HG02970 (cell line): Measurements from ENCODE around the gene OTUB1.
A peak's percentile ranks its signal among the peaks of the same experiment; 100 is the strongest.

Experiments used
- ATAC-seq: cut with Tn5 transposase; IDR thresholded peaks from one replicate; pipeline ENCODE4 v1.9.1; 2021; ENCODE audit warnings: mild to moderate bottlenecking, moderate library complexity, moderate number of reproducible peaks; ENCODE audit not compliant: unreplicated experiment, low FRiP score

OTUB1 gene

DNA sequence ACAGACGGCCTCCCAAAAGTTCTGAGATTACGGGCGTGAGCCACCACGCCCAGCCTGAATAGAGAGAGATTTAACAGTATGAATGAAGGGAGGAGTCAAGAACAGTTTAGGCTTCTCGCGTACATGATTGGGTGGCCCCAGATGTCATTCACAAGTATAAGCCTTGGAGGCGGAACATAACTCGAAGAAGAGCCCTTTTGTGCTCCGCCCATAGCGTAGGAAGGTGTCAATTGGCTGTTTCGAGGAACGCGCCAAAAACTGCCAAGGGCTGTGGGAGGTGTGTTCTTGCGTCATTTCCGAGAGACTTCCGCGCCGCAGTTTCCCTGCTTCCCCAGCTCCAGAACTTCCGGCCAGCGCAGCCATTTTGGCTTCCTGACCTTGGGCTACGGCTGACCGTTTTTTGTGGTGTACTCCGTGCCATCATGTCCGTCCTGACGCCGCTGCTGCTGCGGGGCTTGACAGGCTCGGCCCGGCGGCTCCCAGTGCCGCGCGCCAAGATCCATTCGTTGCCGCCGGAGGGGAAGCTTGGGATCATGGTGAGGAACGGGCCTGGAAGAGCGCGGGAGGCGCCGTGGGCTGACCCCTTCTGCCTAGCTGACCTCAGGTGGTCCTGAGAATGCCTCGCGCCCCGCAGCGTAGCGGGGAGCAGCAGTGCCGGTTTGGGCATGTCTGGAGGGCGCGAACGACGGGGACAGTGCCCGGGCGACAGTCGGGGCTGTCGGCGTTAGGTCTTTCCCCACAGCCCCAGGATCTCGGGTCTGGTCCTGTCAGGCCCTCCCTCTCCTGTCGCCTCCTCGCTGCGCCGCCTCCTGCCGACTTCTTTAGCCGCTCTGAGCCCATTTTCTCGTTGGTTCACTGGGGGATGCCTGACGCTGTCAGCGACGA is 11.7 kb upstream of the OTUB1 start, which contains the start of gene COX8A:
TSS of gene COX8A (plus strand) at position 362 of the 885 bp plus-strand sequence. CDS start at position 423, 61 bp downstream.
- ATAC-seq, result peak; percentile 96

DNA sequence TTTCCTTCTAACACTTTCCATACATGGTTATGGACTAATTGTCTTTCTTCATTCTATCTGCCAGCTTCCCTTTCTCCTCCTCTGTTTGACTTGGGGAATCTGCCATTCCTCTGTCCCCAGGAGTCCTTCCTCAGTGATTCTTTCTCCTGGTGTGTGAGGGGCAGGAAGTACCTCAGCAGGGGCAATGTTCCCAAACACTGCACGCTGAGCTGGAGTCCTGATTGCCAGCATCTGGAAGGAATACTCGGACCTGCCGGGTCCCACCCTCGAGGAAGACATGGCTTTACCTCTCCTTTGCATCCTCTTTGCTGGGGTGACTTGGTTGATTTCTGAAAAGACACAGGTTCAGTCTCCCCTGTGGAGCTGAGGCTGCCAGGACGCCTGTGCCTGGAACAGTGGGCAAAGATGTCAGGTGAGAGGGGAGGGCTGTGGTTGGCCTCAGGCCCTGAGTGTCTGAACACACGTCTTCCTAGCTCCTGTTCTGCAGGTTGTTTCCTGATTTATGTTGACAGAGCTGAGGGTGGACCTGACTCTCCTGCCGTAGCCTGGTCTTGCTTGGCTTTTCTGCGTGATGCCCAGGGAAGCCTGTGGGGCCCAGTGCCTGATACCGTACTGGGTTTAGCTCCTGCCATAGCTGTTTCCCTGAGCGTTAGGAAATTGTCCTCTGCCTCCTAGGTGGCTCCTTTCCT is 7.5 kb upstream of the OTUB1 start:
- no peak for ATAC-seq

DNA sequence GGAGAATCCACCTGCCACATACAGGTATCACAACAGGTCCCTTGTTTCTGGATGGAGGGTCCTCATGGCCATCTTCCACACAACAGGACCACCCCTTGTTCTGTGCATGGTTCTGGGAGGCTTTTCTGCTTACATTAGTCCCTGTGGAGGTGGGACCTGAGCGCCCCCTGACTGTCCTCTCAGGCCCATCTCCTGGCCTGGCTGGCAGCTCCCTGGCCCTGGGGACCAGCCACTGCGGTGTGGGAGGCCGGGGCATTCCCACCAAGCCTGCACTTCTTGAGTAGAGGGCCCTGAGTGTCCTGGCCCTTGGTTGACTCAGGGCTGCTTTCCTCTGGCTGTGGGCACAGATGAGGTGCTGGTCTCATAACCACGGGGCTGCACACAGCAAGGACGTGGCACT is 6.8 kb upstream of the OTUB1 start:
- ATAC-seq, result no peak

DNA sequence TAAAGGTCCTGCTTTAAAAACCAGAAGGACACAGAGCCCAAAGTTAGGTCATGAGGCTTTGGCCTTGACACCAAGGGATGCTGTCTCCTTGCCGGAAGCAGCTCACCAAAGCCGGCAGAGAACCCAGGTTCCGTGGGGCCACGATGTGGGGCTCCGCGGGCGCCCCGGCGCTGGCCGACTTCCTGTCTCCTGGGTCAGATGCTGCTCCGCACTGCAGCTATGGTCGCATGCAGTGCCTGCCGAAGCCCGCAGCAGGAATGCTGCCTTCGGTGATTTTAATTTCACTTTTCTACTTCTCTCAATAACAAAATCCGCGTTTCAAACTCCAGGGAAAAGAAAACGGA is 454 bp upstream of the OTUB1 start:
- no peak for ATAC-seq

DNA sequence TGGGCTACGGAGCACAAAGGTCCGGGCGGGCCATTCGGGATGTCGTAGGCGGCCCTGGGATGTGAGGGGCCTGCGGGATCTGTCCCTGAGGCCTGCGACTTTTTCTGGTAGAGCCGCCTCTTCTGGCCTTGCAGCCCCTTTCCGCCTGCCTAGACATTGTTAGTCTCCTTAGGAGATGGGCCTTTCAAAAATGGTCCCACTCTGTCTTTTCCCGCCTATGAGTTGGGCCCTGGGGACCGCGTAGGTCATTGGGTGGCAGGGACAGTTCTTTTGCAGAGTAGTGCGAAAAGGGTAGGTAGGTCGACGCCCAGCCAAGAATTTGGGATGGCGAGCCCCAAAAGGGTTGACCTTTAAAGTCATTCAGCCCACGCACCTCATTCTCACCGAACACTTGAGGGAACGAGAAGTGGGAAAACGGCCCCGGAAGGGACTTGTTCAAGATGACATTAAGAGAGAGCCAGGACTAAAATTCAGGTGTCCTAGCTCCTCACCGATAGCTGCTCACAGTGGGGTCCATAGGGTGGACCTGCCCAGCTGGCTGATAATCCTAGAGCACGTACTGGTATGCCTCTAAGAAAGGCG is 785 bp downstream of the OTUB1 start:
- no peak for ATAC-seq

DNA sequence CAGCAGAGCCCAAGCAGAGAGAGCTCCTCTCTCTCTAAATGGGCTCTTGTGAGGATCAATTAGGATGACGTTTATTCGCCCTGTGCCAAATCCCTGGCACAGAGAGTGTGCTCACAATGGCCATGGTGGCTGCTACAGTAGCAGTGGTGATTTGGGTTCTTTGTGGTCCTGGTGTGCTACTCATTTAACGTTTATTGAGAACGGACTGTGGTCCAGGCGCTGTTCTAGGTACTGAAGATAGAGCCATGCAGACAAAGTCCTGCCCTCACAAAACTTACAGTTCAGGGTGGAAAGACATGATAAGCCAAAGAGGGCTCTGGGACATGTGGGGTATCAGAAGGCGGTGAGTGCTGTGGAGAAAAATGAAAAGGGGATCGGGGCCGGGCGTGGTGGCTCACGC is 5.3 kb downstream of the OTUB1 start:
- ATAC-seq, result no peak

DNA sequence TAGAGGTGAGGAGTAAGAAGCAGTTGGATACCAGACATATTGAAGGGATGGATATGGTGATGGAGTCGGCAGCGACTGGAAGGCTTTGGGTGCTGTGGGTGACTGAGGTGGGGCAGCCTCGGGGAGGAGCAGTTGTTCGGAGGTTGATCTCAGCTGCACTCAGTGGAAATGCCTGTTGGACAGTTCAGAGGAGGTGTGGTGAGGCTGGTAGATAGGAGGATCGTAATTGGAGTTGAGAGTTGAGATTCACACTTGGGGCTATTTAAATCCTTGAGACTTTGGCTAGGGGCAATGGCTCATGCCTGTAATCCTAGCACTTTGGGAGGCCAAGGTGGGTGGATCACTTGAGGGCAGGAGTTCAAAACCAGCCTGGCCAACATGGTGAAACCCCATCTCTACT is 6.9 kb downstream of the OTUB1 start:
- ATAC-seq, result no peak

DNA sequence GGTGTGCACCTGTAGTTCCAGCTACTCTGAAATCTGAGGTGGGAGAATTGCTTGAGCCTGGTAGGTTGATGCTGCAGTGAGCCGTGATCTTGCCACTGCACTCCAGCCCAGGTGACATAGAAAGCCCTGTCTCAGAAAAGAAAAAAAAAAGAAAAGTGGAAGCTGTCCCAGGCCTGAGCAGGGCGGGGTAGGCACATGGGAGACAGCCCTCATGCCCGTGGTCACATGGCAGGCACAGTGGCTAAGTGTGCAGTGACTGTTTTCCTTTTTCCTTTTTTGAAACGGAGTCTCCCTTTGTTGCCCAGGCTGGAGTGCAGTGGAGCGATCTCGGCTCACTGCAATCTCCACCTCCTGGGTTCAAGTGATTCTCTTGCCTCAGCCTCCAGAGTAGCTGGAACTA is 7.8 kb downstream of the OTUB1 start:
- no peak for ATAC-seq

DNA sequence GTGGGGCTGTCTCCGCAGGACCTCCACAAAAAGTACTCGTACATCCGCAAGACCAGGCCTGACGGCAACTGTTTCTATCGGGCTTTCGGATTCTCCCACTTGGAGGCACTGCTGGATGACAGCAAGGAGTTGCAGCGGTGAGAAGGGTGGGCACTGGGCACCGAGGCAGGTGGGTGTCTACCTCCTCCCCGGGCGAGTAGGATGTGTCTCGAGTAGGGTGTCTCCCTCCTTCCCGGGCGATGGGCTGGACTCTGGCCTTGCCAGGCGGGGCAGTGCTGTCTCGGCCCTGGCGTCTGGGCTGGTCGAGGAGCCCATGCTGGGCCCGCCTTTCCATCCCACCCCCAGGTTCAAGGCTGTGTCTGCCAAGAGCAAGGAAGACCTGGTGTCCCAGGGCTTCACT is 10.3 kb downstream of the OTUB1 start:
- ATAC-seq, result no peak

DNA sequence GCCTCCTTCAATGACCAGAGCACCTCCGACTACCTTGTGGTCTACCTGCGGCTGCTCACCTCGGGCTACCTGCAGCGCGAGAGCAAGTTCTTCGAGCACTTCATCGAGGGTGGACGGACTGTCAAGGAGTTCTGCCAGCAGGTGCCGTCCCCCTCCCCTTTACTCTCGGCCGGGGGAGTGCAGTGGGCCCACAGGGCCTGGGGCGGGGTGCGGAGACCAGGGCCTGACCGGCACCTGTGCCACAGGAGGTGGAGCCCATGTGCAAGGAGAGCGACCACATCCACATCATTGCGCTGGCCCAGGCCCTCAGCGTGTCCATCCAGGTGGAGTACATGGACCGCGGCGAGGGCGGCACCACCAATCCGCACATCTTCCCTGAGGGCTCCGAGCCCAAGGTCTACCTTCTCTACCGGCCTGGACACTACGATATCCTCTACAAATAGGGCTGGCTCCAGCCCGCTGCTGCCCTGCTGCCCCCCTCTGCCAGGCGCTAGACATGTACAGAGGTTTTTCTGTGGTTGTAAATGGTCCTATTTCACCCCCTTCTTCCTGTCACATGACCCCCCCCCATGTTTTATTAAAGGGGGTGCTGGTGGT is 11.0 kb downstream of the OTUB1 start:
- no peak for ATAC-seq

DNA sequence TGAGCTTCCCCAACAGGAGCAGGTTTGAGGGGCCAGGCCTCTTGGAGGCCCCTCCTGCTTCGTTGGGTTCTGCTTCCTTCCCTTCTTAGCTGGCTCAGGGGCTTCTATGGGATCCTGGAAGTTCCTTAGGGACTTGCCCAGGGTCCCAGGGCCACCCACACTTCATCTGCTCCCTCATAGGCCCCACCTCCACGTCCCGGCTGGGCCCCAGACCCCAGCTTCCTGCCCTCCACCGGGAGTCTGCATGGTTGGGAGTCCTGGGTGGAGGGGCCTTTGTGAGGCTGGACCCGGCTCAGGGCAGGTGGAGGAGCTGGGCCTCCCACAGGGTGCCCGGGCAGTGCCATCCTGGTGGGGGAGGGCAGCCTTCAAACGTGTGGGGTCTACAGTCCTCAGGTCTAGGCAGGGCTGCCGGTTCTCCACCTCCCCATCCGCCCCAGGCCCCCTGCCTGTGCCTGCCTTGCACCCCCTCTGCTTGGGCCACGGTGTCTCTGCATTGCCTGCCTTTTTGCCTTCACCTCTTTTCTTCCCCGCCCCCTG is 11.6 kb downstream of the OTUB1 start:
- no peak for ATAC-seq

DNA sequence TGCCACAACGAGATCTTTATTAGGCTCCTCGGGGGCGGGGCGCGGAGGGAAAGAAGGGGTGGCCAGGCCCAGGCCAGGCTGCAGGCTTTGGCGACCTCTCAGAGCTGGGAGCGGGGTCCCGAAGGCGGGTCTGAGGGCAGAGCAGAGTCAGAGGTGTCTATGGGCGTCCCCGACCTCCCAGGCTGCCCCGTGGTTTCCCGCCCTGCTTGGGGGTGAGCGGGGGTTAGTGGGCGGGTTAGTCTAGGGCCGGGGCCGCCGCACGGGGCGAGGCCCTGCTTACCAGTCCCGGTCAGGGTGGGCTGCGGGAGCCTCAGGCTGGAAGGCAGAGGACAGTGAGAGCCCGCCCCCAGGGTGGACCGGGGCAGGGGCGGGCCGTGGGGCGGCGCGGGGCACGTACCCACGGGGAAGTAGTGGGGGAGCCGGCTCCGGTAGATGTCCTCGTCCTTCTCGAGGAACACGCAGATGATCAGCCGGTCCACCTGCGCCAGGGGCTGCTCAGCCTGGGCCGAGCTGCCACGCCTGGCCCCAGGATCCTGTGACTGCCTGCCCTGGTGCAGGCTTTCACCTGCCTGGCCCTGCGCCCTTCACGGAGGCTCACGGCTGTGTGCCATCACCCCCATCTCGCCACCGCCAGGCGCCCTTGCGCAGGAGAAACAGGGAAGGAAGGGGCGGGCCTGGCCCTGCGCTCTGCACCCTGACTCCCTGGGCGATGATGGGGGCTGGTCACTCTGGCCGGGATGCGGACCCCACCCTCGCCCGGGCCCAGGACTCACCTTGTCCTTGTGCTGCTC is 12.5 kb downstream of the OTUB1 start:
- ATAC-seq, result no peak

DNA sequence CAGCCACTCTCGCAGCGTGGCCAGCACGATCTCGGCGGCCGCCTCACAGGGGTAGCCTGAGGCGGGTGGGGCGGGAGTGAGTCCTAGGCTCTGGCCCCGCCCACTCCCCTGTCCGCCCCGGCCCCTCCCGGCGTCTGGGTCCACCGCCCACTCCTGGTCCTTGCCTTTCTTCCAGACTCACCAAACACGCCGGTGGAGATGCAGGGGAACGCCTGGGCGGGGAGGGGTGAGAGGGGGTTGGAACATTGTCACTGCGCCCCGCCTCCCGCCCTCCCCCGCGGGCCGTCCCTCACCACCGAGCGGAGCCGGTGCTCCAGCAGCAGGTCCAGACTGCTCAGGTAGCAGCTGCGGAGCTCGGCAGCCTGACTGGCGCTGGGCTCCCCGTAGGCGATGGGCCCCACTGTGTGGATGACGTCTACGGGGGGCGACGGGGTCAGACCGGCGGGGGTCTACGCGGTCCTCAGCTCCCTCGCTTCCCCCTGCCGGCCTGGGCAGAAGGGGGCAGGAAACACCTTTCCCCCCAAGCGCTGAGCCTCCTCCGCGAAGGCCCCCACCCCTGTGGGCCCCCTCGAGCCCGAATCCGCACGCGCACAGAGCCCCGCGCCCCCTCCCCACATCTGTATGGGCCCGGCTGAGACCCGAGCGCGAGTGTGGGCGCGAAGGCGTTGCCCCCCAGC is 13.2 kb downstream of the OTUB1 start:
- ATAC-seq, result no peak

DNA sequence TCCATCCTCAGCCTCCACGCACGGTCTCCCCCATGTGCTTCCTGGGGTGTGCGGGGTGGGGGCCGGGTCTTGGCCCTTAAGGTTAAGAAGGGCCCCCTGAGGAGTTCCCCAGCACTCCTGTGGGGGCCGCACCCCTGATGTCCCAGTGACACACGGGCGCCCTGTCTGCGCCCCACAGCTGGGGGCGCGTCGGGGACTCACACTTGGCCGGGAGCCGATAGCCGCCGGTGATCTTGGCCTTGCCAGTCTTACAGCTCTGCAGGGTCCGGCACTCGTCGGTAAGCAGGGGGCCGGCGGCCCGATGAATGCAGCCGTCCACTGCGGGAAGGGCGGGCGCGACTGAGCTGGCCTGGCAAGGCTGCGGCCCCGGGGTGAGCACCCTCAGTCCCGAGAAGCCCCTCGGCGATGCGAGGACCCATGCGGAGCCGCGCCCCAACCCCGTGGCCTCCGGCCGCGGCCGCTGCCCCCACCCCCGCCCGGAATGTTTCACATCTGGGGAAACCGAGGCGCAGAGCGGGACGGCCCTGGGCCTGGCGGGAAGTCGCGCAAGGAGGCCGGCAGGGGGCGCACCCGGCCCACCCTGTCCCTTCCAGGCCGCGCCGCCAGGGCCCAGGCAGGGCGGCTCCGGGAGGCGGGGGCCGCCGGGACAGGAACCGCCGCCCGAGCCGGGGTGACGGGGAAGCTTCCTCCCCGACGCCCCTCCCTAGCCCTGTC is 13.9 kb downstream of the OTUB1 start:
- peak; percentile 49 for ATAC-seq

DNA sequence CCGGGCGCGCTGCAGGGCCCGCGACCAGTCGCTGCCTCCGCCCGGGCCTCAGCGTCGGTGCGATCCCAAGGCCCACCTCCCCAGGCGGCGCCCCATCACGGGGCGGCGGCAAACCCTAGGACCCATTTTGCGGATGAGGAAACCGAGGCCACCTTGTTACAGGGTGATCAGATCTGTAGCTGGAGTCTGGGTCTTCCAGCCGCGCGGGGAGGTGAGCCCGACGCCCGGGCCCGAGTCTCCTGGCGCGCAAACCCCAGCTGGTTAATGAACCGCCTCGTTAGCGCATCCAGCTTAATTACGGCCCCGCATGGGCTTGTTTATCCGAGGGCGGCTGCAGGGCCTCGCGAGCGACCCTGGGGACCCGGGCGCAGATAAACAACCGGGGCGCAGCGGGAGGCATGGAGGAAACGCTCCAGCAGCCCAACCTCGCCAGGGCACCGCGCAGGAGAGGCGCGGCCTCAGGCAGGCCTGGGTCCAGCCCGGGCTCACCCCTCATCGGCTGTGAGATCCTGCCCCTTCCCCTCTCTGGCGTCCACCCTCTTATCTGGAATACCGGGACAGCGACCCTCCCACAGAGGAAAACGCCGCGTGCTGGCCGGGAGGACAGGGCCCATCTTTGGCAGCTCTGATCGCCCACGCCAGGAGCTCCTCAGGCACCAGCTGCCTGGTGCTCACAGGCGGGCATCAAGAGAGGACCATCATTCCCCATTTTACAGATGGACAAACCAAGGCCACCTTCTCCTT is 14.7 kb downstream of the OTUB1 start:
- ATAC-seq, result no peak

DNA sequence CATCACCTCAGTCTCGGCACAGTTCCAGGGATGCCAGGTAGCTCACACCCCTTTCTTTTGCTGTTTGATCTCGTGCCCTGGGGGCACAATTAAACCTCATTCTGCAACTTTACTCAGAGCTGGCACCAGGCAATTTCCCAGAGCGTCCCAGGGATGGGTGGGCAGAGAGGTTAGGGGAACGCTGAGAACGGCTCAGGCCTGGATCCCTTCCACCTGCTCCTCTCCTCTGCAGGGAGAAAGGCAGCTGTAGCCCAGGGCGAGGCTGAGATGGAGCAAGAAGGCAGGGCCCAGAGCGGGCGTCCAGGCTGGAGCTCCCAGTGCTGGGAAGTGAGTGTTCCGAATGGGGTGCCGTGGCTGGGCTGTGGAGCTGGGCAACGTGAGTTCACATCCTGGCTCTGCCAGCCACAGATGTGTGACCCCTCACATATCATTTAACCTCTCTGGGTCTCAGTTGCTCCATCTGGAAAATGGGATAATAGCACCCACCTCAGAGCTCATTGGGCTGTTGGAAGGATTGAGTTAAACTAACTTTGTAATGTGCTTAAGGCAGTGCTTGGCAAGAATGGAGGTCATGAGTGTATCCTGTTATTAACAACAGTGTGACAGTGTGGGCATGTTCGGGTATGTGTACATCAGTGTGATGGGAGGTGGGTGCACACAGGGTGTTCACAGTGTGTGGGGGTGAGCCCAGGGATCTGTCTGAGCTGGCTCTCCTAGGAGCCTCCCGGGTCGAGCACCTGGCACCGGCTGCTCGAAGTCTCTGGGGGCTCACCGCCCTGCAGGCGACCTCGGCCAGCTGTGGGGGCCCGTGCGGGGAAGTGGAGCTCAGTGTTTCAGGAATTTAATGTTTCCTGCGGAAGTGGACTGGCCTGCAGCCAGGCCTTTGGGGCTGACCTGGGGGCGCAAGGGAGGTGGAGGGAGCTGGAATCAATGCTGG is 15.5 kb downstream of the OTUB1 start:
- no peak for ATAC-seq
